Activated CD4-positive, alpha-beta memory T cell treated with anti-CD3 and anti-CD28 coated beads, Interleukin-2, amount 10 ng/mL, durations not matched to agents 7 days and 5 days (primary cell): ENCODE data around the gene CCDC40. TPM values are rescaled to one million over a fixed set of nuclear protein-coding genes. Genes with fewer than 3 reads are reported as not detected.

Source experiments
- CTCF ChIA-PET: fragments of 350-600 bp; sonication (Branson Sonifier 250); formaldehyde crosslinking; loops from one replicate; lab custom pipeline; 2021; ENCODE audit warnings: antibody characterized with exemption, inconsistent platforms; lab: Charles Lee
- POLR2A ChIA-PET: fragments of 350-600 bp; sonication (Branson Sonifier 250); formaldehyde crosslinking; loops from one replicate; lab custom pipeline; 2021; ENCODE audit warnings: antibody characterized with exemption; lab: Charles Lee
- DNase-seq: peaks from one replicate; pipeline ENCODE4 v3.0.0-alpha.2; 2020
- H3K27ac Mint-ChIP-seq: one replicate; pipeline ENCODE4 v1.8.0; 2021; ENCODE audit warnings: mild to moderate bottlenecking, mixed read lengths
- H3K27me3 Mint-ChIP-seq: one replicate; pipeline ENCODE4 v1.8.0; 2021; ENCODE audit warnings: mixed read lengths
- H3K36me3 Mint-ChIP-seq: one replicate; pipeline ENCODE4 v1.8.0; 2021; ENCODE audit warnings: low read depth, mixed read lengths
- H3K4me1 Mint-ChIP-seq: one replicate; pipeline ENCODE4 v1.8.0; 2021; ENCODE audit warnings: mixed read lengths
- H3K4me3 Mint-ChIP-seq: one replicate; pipeline ENCODE4 v1.8.0; 2021; ENCODE audit warnings: mild to moderate bottlenecking, mixed read lengths
- H3K9me3 Mint-ChIP-seq: one replicate; pipeline ENCODE4 v1.8.0; 2021; ENCODE audit warnings: mixed read lengths
- total RNA-seq, 2 experiments: library from RNA; stranded (reverse); gene quantifications; one replicate each; pipeline ENCODE4 v1.2.3, GENCODE V29; 2021

CCDC40 gene
- total RNA-seq, 2 experiments from 2014 or later, result not detected

DNA sequence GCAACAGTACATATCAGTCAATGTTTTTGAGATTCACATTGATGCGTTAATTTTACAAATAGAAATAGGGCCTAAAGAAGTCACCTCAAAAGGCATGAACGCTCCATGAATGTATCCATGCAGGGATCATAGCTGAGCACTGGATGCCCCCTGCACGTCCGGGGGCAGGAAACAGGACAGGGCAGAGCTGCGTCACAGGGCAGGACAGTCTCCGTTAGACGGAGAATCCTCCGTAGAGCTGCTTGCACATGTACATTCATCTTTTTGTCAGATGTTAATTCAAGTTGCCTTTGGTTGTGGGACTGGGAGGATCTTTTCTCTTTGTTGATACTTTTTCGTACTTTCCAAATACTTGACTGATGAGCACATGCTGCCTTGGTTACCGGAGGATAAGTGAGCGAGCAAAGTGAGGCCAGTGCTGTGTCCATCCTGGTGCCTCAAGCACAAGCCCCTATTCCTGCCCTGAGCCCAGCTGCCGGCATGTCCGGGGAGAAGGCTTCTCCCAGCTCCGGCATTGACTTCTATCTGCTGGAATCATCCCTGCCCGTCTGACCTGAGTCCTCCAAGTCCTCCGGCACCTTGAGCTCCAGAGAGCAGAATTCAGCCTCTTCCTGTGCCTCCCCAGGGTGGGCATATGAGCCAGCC, 80.0 kb downstream of the CCDC40 start:
- DNase-seq, result no peak
- Mint-ChIP-seq H3K4me1 (no peaks in the 10 kb centered on the region), H3K36me3 (no peaks in the 10 kb centered on the region), H3K4me3 (no peak overlapping the region), H3K27me3 (peaks cover 5% of the 10 kb centered on the region), H3K9me3 (no peaks in the 10 kb centered on the region), H3K27ac (no peak overlapping the region)
- POLR2A ChIA-PET, result interaction anchor here (2.2 kb wide), 1 partner anchor 12 kb away, joined by 7 read pairs; no protein-coding TSS in a partner anchor
- CTCF ChIA-PET, result interaction anchor here (2.6 kb wide), 1 partner anchor 15 kb away, joined by 7 read pairs; the partner anchor contains the start of gene GAA

DNA sequence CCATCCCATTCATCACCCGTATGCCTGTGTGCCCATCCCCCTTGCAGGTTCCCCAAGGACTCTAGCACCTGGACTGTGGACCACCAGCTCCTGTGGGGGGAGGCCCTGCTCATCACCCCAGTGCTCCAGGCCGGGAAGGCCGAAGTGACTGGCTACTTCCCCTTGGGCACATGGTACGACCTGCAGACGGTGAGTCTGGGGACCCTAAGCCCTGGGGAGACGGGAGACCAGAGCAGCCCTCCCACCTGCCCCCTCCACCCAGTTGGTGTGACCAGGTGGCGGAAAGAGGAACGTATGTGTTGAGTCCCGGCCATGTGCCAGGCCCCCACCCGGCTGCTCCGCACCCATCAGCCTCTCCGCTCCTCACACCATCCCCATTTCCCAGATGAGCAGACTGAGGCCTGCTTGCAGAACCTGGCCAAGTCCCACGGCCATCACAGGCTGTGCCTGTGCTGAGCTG, 80.5 kb downstream of the CCDC40 start:
- ChIA-PET POLR2A (interaction anchor here (2.2 kb wide), 1 partner anchor 12 kb away, joined by 7 read pairs; no protein-coding TSS in a partner anchor), CTCF (interaction anchor here (0.8 to 2.6 kb wide), 2 partner anchors 15 to 34 kb away, joined by 3 to 7 read pairs; partner anchors contain the start of gene GAA)
- Mint-ChIP-seq H3K4me3 (no peak overlapping the region), H3K36me3 (no peaks in the 10 kb centered on the region), H3K27ac (no peak overlapping the region), H3K9me3 (no peaks in the 10 kb centered on the region), H3K27me3 (peaks cover 5% of the 10 kb centered on the region), H3K4me1 (no peaks in the 10 kb centered on the region)
- DNase-seq, result no peak

DNA sequence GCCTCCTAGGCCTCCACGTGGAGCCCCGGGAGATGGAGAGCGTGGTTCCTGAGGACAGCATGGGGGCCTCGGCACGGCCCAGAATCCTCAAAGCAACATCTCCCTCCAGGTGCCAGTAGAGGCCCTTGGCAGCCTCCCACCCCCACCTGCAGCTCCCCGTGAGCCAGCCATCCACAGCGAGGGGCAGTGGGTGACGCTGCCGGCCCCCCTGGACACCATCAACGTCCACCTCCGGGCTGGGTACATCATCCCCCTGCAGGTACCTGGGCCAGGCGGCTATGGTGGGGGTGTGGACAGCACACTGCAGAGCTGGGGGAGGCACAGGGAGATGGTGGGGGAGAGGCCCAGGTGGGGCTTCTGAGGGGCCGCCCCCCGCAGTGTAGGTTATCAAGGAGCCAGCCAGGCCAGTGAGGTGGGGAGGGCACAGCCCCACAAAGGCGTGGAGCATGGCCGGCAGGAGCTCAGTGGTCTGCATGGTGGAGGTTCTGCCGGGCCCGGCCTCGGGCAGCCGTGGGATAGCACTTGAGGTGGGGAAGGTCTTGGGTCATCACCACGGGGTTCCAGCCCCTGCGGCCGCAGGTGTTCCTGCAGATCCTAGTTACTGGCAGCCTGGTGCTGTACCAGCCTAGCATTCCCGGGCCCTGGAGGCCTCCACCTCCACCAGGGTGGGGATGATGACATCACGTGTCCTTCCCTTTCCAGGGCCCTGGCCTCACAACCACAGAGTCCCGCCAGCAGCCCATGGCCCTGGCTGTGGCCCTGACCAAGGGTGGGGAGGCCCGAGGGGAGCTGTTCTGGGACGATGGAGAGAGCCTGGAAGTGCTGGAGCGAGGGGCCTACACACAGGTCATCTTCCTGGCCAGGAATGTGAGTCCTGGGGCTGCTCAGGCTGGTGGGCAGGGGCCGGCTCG, 81.3 kb downstream of the CCDC40 start:
- no peaks in the 10 kb centered on the region for H3K36me3 Mint-ChIP-seq
- H3K4me1 Mint-ChIP-seq, result no peaks in the 10 kb centered on the region
- no peak overlapping the region for H3K4me3 Mint-ChIP-seq
- no peak overlapping the region for H3K27ac Mint-ChIP-seq
- no peak for DNase-seq
- H3K9me3 Mint-ChIP-seq, result no peaks in the 10 kb centered on the region
- ChIA-PET POLR2A (no interaction called here), CTCF (interaction anchor here (0.8 to 2.6 kb wide), 2 partner anchors 16 to 35 kb away, joined by 3 to 7 read pairs; partner anchors contain the start of gene GAA)
- peaks cover 5% of the 10 kb centered on the region for H3K27me3 Mint-ChIP-seq

DNA sequence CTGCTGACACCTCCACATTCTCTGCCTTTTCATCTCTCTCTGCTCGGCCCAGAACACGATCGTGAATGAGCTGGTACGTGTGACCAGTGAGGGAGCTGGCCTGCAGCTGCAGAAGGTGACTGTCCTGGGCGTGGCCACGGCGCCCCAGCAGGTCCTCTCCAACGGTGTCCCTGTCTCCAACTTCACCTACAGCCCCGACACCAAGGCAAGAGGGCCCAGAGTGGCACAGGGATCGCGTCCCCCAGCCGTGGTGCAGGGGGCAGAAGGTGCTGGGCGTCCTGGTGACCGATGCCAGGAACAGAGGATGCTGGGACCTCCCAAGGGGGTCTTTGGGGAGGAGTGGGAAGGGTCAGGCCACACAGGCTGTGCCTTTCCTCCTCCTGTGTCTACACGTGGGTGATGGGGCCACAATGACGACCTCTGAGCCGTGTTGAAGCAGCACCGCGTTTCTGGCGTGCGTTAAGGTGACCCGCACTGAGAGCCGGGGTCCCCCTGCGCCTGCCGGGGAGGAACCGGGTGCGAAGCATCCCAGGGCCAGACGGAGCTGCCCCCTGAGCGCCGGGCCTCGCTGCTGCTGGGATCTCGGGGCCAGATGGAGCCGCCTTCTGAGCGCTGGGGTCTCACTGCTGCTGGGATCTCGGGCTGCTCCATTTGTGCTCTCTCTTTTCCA, 82.3 kb downstream of the CCDC40 start:
- Mint-ChIP-seq H3K4me1 (no peaks in the 10 kb centered on the region), H3K4me3 (no peak overlapping the region), H3K9me3 (no peaks in the 10 kb centered on the region), H3K27me3 (peaks cover 5% of the 10 kb centered on the region), H3K27ac (no peak overlapping the region), H3K36me3 (no peaks in the 10 kb centered on the region)
- DNase-seq, result no peak
- ChIA-PET CTCF (interaction anchor here (2.6 kb wide), 1 partner anchor 17 kb away, joined by 7 read pairs; the partner anchor contains the start of gene GAA), POLR2A (no interaction called here)

DNA sequence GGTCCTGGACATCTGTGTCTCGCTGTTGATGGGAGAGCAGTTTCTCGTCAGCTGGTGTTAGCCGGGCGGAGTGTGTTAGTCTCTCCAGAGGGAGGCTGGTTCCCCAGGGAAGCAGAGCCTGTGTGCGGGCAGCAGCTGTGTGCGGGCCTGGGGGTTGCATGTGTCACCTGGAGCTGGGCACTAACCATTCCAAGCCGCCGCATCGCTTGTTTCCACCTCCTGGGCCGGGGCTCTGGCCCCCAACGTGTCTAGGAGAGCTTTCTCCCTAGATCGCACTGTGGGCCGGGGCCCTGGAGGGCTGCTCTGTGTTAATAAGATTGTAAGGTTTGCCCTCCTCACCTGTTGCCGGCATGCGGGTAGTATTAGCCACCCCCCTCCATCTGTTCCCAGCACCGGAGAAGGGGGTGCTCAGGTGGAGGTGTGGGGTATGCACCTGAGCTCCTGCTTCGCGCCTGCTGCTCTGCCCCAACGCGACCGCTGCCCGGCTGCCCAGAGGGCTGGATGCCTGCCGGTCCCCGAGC, 82.9 kb downstream of the CCDC40 start:
- H3K4me1 Mint-ChIP-seq, result no peaks in the 10 kb centered on the region
- H3K9me3 Mint-ChIP-seq, result no peaks in the 10 kb centered on the region
- peaks cover 6% of the 10 kb centered on the region for H3K27me3 Mint-ChIP-seq
- ChIA-PET POLR2A (no interaction called here), CTCF (no interaction called here)
- H3K4me3 Mint-ChIP-seq, result no peak overlapping the region
- no peak overlapping the region for H3K27ac Mint-ChIP-seq
- no peaks in the 10 kb centered on the region for H3K36me3 Mint-ChIP-seq
- no peak for DNase-seq

DNA sequence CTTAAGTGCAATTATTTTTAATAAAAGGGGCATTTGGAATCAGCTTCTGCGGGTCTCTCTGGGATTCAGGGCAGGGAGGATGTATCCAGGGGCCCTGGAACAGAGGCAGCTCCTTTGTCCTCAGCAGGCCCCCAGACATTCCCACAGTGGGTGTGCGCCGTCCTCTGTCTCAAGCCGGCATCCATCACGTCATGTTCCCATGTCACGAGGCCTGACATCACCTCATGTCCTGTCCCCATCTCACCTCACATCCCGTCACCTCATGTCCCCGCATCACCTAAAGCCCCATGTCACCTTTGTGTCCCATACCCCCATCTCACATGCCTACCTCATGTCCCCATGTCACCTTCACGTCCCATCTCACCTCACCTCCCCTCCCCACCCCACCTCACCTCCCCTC, 83.4 kb downstream of the CCDC40 start:
- H3K9me3 Mint-ChIP-seq, result no peaks in the 10 kb centered on the region
- H3K4me1 Mint-ChIP-seq, result no peaks in the 10 kb centered on the region
- CTCF ChIA-PET, result no interaction called here
- no peak overlapping the region for H3K4me3 Mint-ChIP-seq
- POLR2A ChIA-PET, result no interaction called here
- DNase-seq, result no peak
- H3K27ac Mint-ChIP-seq, result no peak overlapping the region
- H3K27me3 Mint-ChIP-seq, result peaks cover 5% of the 10 kb centered on the region
- H3K36me3 Mint-ChIP-seq, result no peaks in the 10 kb centered on the region

DNA sequence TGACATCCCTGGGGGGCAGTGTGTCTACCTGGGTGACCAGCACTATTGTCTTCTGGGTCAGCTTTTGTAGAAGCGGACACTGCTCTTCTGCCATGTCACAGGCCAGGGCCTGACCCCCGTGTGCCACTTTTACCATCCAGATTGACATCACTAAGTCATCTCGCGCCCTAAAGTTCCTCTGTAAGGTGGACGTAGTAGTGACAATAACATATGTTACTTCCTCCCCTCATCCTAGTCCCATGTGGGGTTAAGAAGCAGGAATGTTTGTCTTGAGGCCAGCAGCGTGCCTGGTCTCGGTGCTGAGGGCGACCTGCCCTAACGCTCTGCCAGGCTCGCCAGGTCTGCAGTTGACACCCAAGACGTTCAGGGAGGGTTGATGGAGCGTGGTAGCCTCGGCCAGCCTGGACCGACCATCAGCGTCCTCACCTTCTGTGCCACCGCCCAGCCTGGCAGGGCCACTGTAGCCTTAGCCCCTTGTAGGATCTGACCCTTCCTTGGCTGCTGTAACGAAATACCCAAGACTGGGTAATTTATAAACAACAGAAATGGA, 85.7 kb downstream of the CCDC40 start:
- no peaks in the 10 kb centered on the region for H3K36me3 Mint-ChIP-seq
- ChIA-PET CTCF (no interaction called here), POLR2A (no interaction called here)
- DNase-seq, result no peak
- H3K4me1 Mint-ChIP-seq, result no peaks in the 10 kb centered on the region
- no peak overlapping the region for H3K27ac Mint-ChIP-seq
- no peaks in the 10 kb centered on the region for H3K9me3 Mint-ChIP-seq
- peaks cover 2% of the 10 kb centered on the region for H3K27me3 Mint-ChIP-seq
- H3K4me3 Mint-ChIP-seq, result no peak overlapping the region

DNA sequence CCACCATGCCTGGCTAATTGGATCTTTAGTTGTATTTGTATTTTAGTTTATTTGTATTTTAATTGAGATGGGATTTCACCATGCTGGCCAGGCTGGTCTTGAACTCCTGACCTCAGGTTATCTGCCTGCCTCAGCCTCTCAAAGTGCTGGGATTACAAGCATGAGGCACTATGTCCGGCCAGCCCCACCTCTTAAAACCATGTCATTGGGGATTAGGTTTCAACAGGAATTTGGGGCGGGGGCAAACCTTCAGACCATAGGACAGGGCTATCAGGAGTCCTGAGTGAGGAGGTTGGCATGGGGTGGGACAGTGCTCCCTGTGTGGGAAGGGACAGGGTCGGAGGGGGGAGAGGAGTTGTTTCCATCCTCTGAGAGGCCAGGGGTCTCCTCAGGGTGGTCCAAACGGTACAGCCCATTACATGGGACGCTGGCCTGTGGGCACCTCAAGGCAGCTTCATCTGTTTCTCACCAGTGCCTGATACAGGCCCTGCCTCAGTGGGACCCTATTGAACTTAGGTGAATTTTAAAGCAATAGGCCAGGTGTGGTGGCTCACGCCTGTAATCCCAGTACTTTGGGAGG, 86.6 kb downstream of the CCDC40 start:
- H3K4me3 Mint-ChIP-seq, result no peak overlapping the region
- no peak overlapping the region for H3K27ac Mint-ChIP-seq
- ChIA-PET POLR2A (interaction anchor here (1.3 kb wide), 1 partner anchor 13 kb away, joined by 3 read pairs; no protein-coding TSS in a partner anchor), CTCF (interaction anchor here (2.6 kb wide), 1 partner anchor 41 kb away, joined by 7 read pairs; no protein-coding TSS in a partner anchor)
- peaks cover 7% of the 10 kb centered on the region for H3K27me3 Mint-ChIP-seq
- no peaks in the 10 kb centered on the region for H3K9me3 Mint-ChIP-seq
- no peaks in the 10 kb centered on the region for H3K4me1 Mint-ChIP-seq
- no peak for DNase-seq
- no peaks in the 10 kb centered on the region for H3K36me3 Mint-ChIP-seq

DNA sequence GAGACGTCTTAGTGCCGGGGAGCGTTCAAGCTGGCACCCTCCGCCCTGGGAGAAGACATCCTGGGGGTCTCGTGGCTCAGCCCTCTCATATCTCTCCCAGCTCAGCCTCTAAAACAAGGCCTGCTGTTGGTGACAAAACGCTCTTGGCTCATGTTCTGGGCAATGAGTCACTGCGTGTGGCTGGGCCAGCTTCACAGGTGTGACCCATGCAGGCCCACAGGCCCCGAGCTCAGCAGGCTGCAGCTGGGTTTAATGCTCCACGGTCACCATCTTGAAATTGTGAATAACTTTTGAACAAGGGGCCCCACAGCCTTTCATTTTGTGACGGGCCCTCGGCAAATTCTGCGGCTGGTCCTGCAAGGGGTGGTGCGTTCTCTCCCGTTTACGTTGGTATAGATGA, 87.3 kb downstream of the CCDC40 start:
- H3K4me3 Mint-ChIP-seq, result no peak overlapping the region
- no peaks in the 10 kb centered on the region for H3K36me3 Mint-ChIP-seq
- H3K4me1 Mint-ChIP-seq, result no peaks in the 10 kb centered on the region
- peaks cover 15% of the 10 kb centered on the region for H3K27me3 Mint-ChIP-seq
- no peak overlapping the region for H3K27ac Mint-ChIP-seq
- ChIA-PET POLR2A (interaction anchor here (1.3 kb wide), 1 partner anchor 12 kb away, joined by 3 read pairs; no protein-coding TSS in a partner anchor), CTCF (interaction anchor here (2.6 kb wide), 1 partner anchor 41 kb away, joined by 7 read pairs; no protein-coding TSS in a partner anchor)
- no peaks in the 10 kb centered on the region for H3K9me3 Mint-ChIP-seq
- DNase-seq, result no peak

DNA sequence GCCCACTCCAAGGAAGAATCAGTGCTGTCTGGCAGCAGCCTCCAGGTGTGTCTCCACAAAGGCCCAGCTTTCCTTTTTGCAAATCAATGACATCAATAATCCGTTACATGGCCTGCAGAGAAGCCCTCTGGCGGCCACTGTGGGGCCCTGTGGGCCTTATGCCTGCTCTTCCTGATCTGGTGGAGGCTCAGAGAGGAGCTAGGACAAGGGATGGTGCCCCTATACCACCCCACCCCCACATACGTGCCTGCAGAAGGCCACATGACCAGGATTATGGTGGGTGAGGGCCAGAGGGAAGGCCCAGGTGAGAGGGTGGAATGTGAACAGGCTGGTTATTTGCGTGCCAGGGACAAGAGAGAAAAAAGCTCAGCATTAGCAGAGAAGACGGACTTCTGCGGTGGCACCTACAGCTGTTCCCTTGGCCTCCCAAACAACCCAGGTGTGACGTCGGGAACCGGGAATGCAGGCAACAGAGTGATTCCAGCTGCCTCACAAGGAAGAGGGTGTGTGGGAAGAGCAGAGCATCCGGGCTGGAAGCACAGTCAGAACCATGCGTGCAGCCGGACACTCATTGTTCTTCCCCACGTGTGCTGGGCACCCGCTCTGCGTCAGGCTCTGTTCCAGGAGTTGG, 88.0 kb downstream of the CCDC40 start:
- Mint-ChIP-seq H3K27ac (no peak overlapping the region), H3K36me3 (no peaks in the 10 kb centered on the region), H3K9me3 (no peaks in the 10 kb centered on the region), H3K27me3 (peaks cover 17% of the 10 kb centered on the region), H3K4me3 (no peak overlapping the region), H3K4me1 (no peaks in the 10 kb centered on the region)
- DNase-seq, result no peak
- CTCF ChIA-PET, result interaction anchor here (1.0 to 2.6 kb wide), 4 partner anchors 9 to 42 kb away, joined by 3 to 7 read pairs (median 4); partner anchors contain the start of gene GAA
- POLR2A ChIA-PET, result interaction anchor here (1.3 kb wide), 1 partner anchor 11 kb away, joined by 3 read pairs; no protein-coding TSS in a partner anchor

DNA sequence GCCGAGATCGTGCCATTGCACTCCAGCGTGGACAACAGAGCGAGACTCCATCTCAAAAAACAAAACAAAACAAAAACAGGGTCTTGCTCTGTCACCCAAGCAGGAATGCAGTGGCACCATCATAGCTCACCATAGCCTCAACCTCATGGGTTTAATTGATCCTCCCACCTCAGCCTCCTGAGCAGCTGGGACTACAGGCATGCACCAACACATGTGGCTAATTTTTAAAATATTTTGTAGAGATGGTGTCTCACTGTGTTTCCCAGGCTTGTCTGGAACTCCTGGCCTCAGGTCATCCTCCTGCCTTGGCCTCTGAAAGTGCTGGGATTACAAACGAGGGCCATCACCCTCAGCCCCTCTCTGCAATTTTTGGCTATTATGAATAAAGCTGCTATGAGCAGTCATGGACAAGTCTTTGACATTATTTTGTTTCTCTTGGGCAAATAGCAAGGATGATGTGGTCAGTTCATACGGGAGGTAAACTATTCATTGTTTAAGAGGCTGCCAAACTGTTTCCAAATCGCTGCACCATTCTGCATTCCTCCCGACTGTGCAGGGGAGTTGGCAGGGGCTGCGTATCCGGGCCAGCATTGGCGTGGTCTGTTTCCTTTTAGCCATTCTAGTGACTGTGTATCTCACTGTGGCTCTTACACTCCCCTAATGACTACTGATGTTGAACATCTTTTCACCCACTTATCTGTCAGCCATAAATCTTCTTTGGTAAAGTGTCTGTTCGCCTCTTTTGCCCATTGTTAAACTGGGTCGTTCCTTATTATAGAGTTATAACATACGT, 89.4 kb downstream of the CCDC40 start:
- H3K27ac Mint-ChIP-seq, result no peak overlapping the region
- H3K9me3 Mint-ChIP-seq, result no peaks in the 10 kb centered on the region
- H3K4me1 Mint-ChIP-seq, result no peaks in the 10 kb centered on the region
- H3K36me3 Mint-ChIP-seq, result no peaks in the 10 kb centered on the region
- no peak for DNase-seq
- CTCF ChIA-PET, result interaction anchor here (1.3 to 2.6 kb wide), 2 partner anchors 24 to 43 kb away, joined by 4 to 7 read pairs; partner anchors contain the start of gene GAA
- H3K27me3 Mint-ChIP-seq, result peaks cover 17% of the 10 kb centered on the region
- POLR2A ChIA-PET, result no interaction called here
- no peak overlapping the region for H3K4me3 Mint-ChIP-seq
